NCI-H82 treated with DMSO at 0.1 percent for 48 hours (cell line): ENCODE data around the gene C19orf85.

Experiments
- DNase-seq: peaks from one replicate; lab custom pipeline; 2025; ENCODE audit not compliant: unreplicated experiment; lab: John Stamatoyannopoulos, UW

C19orf85 gene

DNA sequence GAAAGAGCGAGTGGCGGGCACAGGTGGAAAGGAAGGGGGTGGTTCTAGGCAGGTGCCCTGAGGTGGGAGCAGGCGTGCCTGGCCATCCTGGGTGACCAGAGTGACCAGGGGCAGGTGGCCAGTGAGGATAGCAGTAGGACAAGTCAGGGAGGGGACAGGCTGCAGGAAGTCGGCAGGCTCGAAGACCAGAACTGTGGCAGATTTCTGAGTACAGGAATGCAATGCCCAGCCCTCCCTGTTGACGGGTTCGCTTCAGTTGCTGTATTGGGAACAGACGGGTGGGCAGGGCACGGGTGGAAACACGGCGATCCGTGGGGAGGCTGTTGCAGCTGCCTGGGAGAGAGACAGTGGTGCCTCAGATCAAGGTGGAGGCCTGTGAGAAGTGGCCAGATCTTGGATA, 13.8 kb upstream of the C19orf85 start:
- no peak for DNase-seq

DNA sequence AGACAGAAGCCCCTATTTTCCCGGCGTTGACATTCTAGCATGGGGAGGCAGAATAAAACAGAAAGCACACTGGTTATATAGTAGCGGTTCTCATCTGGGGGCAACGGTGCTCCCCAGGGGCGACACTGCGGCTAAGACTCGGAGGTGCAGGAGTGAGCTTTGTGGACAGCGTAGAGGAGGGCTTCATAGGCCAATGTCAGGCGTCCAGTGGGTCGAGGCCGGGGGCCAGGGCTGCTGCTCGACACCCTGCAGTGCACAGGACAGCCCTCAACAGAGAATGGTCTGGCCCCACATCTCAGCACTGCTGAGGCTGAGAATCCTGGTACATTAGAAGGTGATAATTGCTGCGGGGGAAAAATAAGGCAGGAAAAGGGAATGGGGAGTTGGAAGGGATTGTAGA, 13.4 kb upstream of the C19orf85 start:
- DNase-seq: no peak

GRCh38 chr19:55476100-55476775, 11.7 kb upstream of the C19orf85 start, which contains the start of gene ZNF628:
ZNF628 (plus strand) TSS chr19:55476617; CDS start chr19:55479911, 3,294 bp downstream.
- peak; percentile 95 for DNase-seq

DNA sequence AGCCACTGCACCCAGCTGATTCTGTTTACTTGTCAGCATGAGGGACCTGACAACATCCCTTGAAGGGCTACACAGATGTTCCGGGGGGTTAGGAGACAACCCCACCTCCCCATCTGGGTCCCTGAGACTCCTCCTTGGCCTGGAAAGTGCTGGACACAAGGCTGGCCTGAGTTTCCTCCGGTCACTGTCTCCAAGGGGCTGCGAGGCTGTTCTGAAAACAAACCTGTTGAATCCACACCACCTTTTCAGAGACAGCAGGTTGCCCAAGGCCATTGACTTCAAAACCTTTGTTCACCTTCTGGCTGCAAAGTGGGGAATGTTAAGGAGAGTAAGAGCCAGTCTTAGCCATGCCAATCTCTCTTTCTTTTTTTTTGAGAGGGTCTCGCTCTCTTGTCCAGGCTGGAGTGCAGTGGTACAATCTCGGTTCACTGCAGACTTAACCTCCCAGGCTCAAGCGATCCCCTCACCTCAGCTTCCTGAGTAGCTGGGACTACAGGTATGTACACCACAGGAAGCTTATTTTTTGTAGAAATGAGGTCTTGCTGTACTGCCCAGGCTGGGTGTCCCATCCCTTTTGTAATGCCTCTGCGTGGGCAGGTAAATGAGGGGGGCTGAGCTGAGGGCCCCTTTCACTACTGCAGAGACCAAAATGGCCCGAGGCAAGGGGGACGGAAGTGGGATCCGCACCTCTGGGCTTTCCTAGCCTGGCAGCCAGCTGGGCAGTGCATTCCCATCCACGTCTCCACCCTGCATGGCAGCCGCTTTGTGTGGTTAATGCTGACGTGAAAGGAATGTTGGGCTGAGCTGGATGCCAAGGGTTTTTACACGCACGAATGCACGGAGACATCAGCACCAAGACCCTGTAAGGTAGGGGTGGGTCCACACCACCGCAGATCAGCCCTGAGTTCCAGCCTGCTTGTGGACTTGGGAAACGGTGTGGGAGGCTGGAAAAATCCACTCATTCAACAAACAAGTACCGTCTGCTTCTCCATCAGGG, 10.0 kb upstream of the C19orf85 start:
- DNase-seq: no peak

- no peak for DNase-seq
These were observed 8.9 kb upstream of the C19orf85 start for GRCh38 chr19:55473225-55474012.

DNA sequence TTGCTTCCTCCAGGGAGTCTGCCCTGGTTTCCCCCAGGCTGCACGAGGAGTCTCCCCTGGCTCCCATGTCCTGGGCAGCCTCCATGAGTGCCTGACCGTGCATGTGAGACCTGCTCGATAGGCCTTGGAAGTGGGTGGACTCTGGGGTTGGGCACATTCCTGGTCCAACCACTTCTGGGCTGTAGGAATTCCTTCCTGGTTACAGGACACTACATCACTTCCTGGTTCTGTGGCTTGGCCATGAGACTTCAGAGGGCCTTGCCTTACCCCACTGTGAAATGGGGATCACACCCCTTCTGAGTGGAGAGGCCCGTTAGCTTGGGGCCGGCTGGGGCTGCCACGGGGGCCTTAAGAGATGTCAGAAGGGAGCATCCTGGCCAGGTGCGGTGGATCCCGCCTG, 7.9 kb upstream of the C19orf85 start:
- no peak for DNase-seq

GRCh38 chr19:55471266-55471665, 6.7 kb upstream of the C19orf85 start:
- no peak for DNase-seq

DNA sequence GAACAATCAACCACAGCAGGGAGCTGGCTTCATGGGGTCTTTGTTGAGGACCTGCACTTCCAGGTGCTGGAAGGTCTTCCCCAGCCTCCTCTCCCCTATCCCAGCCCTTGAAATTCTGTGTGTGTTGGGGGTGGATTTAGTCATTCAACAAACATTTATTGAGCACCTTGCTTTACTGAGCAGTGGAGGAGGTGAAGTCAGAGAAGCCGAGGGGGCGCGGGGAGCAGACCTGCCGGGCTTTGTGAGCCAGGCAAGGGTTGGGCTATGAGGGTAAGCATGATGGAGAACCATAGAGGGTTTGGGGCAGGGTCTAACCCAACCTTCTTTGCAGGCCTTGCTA, 3.5 kb upstream of the C19orf85 start:
- DNase-seq: no peak

GRCh38 chr19:55467236-55468053, 2.9 kb upstream of the C19orf85 start:
- DNase-seq: no peak

- no peak for DNase-seq
These were observed 1.7 kb upstream of the C19orf85 start for GRCh38 chr19:55466241-55466614.

DNA sequence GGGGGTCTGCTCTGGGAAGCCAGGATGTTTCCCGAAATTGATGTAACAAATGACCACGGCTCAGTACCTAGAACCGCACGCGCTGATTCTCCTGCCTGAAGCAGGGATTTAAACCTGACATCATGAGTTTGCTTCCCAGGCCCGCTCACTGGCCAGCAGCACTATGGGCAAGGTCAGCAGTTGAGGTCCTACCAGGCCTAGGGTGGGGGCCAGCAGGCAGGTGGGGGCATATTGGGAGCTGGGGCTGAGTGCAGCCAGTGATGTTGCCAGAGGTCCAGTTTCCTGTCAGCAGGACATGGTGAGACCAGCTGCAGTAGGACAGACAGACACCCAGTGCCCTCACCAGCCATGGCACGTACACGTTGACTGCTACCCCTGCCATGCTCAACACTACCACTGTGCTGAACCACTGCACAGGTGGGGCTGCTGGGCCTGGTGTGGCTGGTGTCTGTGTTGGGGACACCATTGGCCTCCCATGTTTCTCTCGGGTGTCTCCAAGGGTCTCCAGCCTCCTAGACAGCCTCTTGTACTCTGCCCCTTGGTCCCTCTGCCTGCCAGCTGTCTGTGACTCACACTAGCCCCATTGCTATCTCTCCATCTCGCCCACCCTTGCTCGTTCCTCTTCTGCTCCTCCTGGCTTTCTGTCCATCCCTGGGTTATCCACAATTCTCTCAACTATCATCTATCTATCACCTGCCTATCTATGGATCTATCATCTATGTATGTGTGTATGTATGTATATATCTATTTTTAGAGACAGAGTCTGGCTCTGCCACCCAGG, 1.1 kb upstream of the C19orf85 start:
- no peak for DNase-seq

DNA sequence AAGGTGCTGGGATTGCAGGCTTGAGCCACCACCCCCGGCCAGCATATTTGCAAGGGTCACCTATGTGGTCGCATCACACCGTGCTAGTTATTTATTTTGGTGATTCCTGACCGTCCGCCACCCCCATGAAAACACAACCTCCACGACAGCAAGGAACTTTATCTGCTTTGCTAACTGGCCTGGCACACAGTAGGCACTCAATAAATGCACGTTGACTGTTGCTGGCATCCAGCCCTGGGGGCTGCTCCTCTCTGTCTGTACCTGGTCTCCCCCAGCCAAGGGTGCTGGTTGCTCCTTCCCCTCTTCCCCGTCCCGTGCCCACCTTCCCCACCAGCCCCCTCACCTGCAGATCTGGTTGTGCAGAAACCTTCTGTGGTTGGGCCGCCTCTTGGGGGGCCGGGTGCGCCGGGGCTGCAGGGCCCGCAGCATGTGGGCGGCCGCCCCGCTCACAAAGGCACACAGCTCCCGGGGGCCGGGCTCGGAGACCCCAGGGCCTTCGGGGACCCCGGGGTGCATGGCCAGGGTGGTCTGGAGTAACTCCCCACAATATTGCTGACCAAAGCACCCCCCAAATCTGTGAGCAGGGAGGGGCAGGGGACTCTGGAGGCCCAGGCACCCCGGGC, 401 bp downstream of the C19orf85 start:
- DNase-seq: no peak

DNA sequence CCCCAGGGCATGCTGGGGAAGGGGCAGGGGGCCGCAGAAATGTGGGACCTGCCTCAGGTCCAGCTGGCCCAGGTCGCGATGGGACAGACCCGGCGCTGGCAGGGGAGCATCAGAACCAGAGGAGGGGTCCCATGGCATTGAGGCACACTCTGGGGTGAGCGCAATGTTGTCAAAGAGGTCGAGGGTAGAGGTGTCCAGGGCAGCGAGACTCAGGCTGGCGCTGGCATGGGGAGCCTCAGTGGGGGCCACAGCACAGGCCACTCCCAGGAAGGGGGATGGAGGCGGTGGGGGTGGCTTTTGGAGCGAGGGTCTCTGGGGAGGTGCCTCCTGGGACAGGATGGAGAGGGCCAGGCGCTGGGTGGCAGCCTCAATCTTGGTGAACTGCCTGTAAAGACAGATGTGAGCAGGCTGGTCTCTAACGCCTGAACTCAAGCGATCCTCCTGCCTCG, 944 bp downstream of the C19orf85 start:
- no peak for DNase-seq

DNA sequence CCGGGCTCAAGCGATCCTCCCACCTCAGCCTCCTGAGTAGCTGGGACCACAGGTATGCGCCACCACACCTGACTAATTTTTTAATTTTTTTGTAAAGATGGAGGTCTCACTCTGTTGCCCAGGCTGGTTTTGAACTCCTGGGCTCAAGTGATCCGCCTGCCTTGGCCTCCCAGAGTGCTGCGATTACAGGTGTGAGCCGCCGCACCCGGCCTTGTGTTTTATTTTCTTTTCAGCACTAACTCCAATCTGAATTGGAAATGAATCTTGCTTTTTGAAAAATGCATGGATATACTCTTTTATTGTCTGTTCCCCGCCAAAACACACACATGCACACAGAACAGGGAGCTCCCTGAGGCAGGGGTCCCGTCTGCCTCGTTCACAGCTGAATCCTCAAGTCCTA, 1.8 kb downstream of the C19orf85 start:
- DNase-seq: no peak

GRCh38 chr19:55461974-55462626, 2.5 kb downstream of the C19orf85 start:
- no peak for DNase-seq

GRCh38 chr19:55461259-55461973, 3.1 kb downstream of the C19orf85 start, which contains the start of gene ISOC2:
ISOC2 (minus strand) TSS chr19:55461642; CDS start chr19:55456486, 5,156 bp downstream.
- DNase-seq: peak; percentile 98

DNA sequence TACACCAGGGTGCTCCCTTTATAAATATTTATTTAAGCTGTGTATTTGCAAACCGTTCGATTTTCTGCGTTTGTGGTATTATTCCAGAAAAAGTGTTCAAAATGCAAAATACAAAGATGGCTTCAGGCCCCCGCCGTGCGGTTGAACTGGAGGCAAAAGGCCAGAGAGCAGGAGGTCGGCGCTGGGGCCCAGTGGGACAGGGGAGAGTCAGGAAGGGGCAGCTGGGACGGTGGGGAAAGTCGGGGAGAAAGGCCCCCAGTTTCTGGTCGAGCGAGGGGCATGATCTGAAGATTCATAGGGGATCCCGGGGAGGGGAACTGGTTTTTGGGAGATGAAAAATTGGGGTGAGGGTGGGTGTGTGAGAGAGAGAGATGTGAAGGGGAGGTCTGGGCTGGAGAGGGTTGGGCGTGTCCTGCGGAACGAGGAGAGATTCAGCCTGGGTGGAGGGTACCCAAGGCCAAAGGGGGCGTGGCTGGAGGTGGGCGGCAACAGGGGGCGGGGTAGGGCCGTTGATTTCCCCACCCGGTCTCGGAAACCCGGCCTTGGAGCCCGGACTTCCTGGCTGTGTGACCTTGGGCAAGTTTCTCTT, 3.8 kb downstream of the C19orf85 start:
- DNase-seq: peak; percentile 57
